IPS-15b (cell line): Measurements from ENCODE around the gene GOLT1A.

Experiments
- H3K27me3 ChIP-seq: one replicate; pipeline ENCODE4 v1.6.1; 2013; ENCODE audit warnings: low read length; ENCODE audit not compliant: control insufficient read depth, insufficient read depth
- H3K36me3 ChIP-seq: one replicate; pipeline ENCODE4 v1.6.1; 2013; ENCODE audit warnings: low read length; ENCODE audit not compliant: control insufficient read depth, insufficient read depth
- H3K4me1 ChIP-seq: one replicate; pipeline ENCODE4 v1.6.1; 2013; ENCODE audit warnings: mild to moderate bottlenecking, low read length; ENCODE audit not compliant: control insufficient read depth, insufficient read depth
- H3K4me3 ChIP-seq: one replicate; pipeline ENCODE4 v1.5.1; 2013; ENCODE audit warnings: low read depth, low read length
- H3K9ac ChIP-seq: one replicate; pipeline ENCODE4 v1.6.1; 2013; ENCODE audit warnings: low read depth, mild to moderate bottlenecking, low read length
- H3K9me3 ChIP-seq: one replicate; pipeline ENCODE4 v1.6.1; 2013; ENCODE audit warnings: mild to moderate bottlenecking, low read length; ENCODE audit not compliant: control insufficient read depth, insufficient read depth

GOLT1A gene

GRCh38 chr1:204213668-204214662, at the start of gene GOLT1A:
Gene GOLT1A (minus strand): TSS chr1:204213988. CDS start chr1:204213906, 82 bp downstream.
- Histone ChIP-seq H3K36me3 (no peaks in the 10 kb centered on the region), H3K4me3 (peak within 1 kb of the TSS; percentile 82), H3K27me3 (no peaks in the 10 kb centered on the region), H3K9me3 (no peaks in the 10 kb centered on the region), H3K9ac (no peak within 1 kb of the TSS), H3K4me1 (no peaks in the 10 kb centered on the region)

GRCh38 chr1:204263254-204263910, 49.6 kb upstream of the GOLT1A start:
- no peak overlapping the region for H3K9ac ChIP-seq
- peaks cover 2% of the 10 kb centered on the region for H3K36me3 ChIP-seq
- no peak overlapping the region for H3K4me3 ChIP-seq
- no peaks in the 10 kb centered on the region for H3K27me3 ChIP-seq
- no peaks in the 10 kb centered on the region for H3K9me3 ChIP-seq
- no peaks in the 10 kb centered on the region for H3K4me1 ChIP-seq

- Histone ChIP-seq H3K27me3 (no peaks in the 10 kb centered on the region), H3K9me3 (no peaks in the 10 kb centered on the region), H3K9ac (no peak overlapping the region), H3K4me3 (no peak overlapping the region), H3K4me1 (no peaks in the 10 kb centered on the region), H3K36me3 (peaks cover 2% of the 10 kb centered on the region)
Observed at GRCh38 chr1:204262506-204263253, 48.9 kb upstream of the GOLT1A start.

GRCh38 chr1:204261746-204262505, 48.1 kb upstream of the GOLT1A start:
- H3K27me3 ChIP-seq = no peaks in the 10 kb centered on the region
- no peaks in the 10 kb centered on the region for H3K9me3 ChIP-seq
- H3K36me3 ChIP-seq = peaks cover 2% of the 10 kb centered on the region
- no peaks in the 10 kb centered on the region for H3K4me1 ChIP-seq
- H3K4me3 ChIP-seq = no peak overlapping the region
- H3K9ac ChIP-seq = peak overlapping the region; percentile 26

GRCh38 chr1:204261266-204261665, 47.5 kb upstream of the GOLT1A start:
- Histone ChIP-seq H3K27me3 (no peaks in the 10 kb centered on the region), H3K36me3 (peaks cover 2% of the 10 kb centered on the region), H3K4me1 (peaks cover 2% of the 10 kb centered on the region), H3K9ac (peak overlapping the region; percentile 26), H3K9me3 (no peaks in the 10 kb centered on the region), H3K4me3 (no peak overlapping the region)

- no peak overlapping the region for H3K9ac ChIP-seq
- H3K4me3 ChIP-seq = no peak overlapping the region
- peaks cover 8% of the 10 kb centered on the region for H3K4me1 ChIP-seq
- no peaks in the 10 kb centered on the region for H3K27me3 ChIP-seq
- H3K36me3 ChIP-seq = peaks cover 2% of the 10 kb centered on the region
- H3K9me3 ChIP-seq = no peaks in the 10 kb centered on the region
Observed at GRCh38 chr1:204260601-204261197, 46.9 kb upstream of the GOLT1A start.

GRCh38 chr1:204259782-204260181, 46.0 kb upstream of the GOLT1A start:
- Histone ChIP-seq H3K4me3 (no peak overlapping the region), H3K27me3 (no peaks in the 10 kb centered on the region), H3K9ac (no peak overlapping the region), H3K36me3 (peaks cover 2% of the 10 kb centered on the region), H3K4me1 (peaks cover 17% of the 10 kb centered on the region), H3K9me3 (no peaks in the 10 kb centered on the region)

GRCh38 chr1:204259196-204259595, 45.4 kb upstream of the GOLT1A start:
- Histone ChIP-seq H3K4me3 (no peak overlapping the region), H3K36me3 (peaks cover 2% of the 10 kb centered on the region), H3K27me3 (no peaks in the 10 kb centered on the region), H3K9me3 (no peaks in the 10 kb centered on the region), H3K9ac (no peak overlapping the region), H3K4me1 (peaks cover 23% of the 10 kb centered on the region)

- Histone ChIP-seq H3K9ac (no peak overlapping the region), H3K9me3 (no peaks in the 10 kb centered on the region), H3K4me1 (peaks cover 30% of the 10 kb centered on the region), H3K36me3 (peaks cover 2% of the 10 kb centered on the region), H3K27me3 (no peaks in the 10 kb centered on the region), H3K4me3 (no peak overlapping the region)
Observed at GRCh38 chr1:204258213-204259115, 44.7 kb upstream of the GOLT1A start.

- no peaks in the 10 kb centered on the region for H3K27me3 ChIP-seq
- no peak overlapping the region for H3K9ac ChIP-seq
- peaks cover 30% of the 10 kb centered on the region for H3K4me1 ChIP-seq
- H3K4me3 ChIP-seq = no peak overlapping the region
- H3K9me3 ChIP-seq = no peaks in the 10 kb centered on the region
- H3K36me3 ChIP-seq = no peaks in the 10 kb centered on the region
Observed at GRCh38 chr1:204257446-204257845, 43.7 kb upstream of the GOLT1A start.
